Measurements from ENCODE around the gene UBE2K.

DNA sequence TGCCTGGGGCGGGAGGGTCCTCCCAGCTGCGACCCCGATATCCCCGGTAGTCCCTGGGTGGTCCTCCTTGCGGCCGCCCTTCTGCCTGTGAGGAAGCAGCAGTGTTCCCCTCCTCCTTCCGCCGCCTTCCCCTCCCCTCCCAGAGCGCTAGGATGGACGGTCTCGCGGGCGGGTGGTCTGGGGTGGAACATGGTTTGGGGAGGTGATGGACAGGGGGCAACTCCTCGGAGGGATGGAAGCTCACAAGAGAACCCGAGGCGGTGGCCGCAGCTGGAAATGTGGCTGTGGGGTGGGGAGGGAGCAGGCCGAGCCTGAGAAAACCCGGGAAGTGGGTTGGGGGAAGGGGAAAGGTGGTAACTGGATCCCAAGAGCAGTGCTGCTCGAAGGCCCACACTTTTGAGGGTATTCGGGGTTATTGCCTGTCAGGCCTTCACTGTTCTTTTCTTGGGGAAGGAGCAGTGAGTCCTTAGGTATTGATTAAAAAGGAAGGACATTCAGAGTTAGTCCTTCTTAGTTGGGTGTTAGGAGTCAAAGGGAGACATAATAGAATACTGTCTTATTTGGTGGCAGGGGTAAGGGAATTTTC is 581 bp downstream of the UBE2K start:
- TF ChIP-seq, protein P1, sequence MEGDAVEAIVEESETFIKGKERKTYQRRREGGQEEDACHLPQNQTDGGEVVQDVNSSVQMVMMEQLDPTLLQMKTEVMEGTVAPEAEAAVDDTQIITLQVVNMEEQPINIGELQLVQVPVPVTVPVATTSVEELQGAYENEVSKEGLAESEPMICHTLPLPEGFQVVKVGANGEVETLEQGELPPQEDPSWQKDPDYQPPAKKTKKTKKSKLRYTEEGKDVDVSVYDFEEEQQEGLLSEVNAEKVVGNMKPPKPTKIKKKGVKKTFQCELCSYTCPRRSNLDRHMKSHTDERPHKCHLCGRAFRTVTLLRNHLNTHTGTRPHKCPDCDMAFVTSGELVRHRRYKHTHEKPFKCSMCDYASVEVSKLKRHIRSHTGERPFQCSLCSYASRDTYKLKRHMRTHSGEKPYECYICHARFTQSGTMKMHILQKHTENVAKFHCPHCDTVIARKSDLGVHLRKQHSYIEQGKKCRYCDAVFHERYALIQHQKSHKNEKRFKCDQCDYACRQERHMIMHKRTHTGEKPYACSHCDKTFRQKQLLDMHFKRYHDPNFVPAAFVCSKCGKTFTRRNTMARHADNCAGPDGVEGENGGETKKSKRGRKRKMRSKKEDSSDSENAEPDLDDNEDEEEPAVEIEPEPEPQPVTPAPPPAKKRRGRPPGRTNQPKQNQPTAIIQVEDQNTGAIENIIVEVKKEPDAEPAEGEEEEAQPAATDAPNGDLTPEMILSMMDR (IDR thresholded peaks at IDR 0.05), result no peak
- TF ChIP-seq POLR2A (IDR thresholded peaks at IDR 0.05), result no peak

All from lower leg skin (tissue), 3 donors.